ENCODE results near the gene CD8B2.
"Not testable (repeated sequence)": the region's sequence is repeated elsewhere in the genome, so short reads cannot be mapped to it uniquely, and the experiment has no call there.

- not testable (repeated sequence) for TF ChIP-seq EZH2phosphoT487 (IDR thresholded peaks at IDR 0.05; ENCODE audit: borderline replicate concordance, low read depth, low read length); CTCF (conservative IDR thresholded peaks at IDR 0.05; ENCODE audit: low read length)
These were observed 9.5 kb upstream of the CD8B2 start for GRCh38 chr2:106477647-106478046.
